Suprapubic skin (tissue), 4 donors: ENCODE data around the gene MVK. TPM values are rescaled to one million over a fixed set of nuclear protein-coding genes. Genes with fewer than 3 reads are reported as not detected.

Experiments used
- DNase-seq, 2 donors: peaks; one replicate each; pipeline ENCODE4 v3.0.0-alpha.2; 2019; ENCODE audit warnings: low spot score in 2 of 2
- H3K27ac ChIP-seq: fragments of 200-600 bp; sonication (generic); one replicate; pipeline ENCODE4 v1.5.1; 2019
- H3K27me3 ChIP-seq: fragments of 200-600 bp; sonication (generic); one replicate; pipeline ENCODE4 v1.5.1; 2019
- H3K36me3 ChIP-seq: fragments of 200-600 bp; sonication (generic); one replicate; pipeline ENCODE4 v1.5.1; 2019
- H3K4me1 ChIP-seq: fragments of 200-600 bp; sonication (generic); one replicate; pipeline ENCODE4 v1.5.1; 2019
- H3K4me3 ChIP-seq: fragments of 200-600 bp; sonication (generic); one replicate; pipeline ENCODE4 v1.5.1; 2019; ENCODE audit warnings: mild to moderate bottlenecking
- H3K9me3 ChIP-seq: fragments of 200-600 bp; sonication (generic); one replicate; pipeline ENCODE4 v1.5.1; 2019
- CTCF ChIP-seq, 2 donors: fragments of 200-600 bp in 1 of 2; fragments of 450-650 bp in 1 of 2; sonication (generic) in 1 of 2; IDR thresholded peaks; one replicate each; pipeline ENCODE4 v1.5.1; 2016 to 2019; ENCODE audit warnings: antibody characterized with exemption in 2 of 2, mild to moderate bottlenecking in 1 of 2, moderate library complexity in 1 of 2
- EP300 ChIP-seq: sonication (generic); formaldehyde crosslinking; IDR thresholded peaks from one replicate; pipeline ENCODE4 v1.6.1; 2017; ENCODE audit warnings: antibody characterized with exemption
- POLR2A ChIP-seq, 2 donors: fragments of 450-650 bp; IDR thresholded peaks; one replicate each; pipeline ENCODE4 v1.6.1; 2017; ENCODE audit warnings: antibody characterized with exemption in 2 of 2, mild to moderate bottlenecking in 2 of 2, moderate library complexity in 2 of 2
- POLR2AphosphoS5 ChIP-seq, 3 donors: sonication (generic); formaldehyde crosslinking; IDR thresholded peaks; one replicate each; pipeline ENCODE4 v1.6.1; 2017; ENCODE audit warnings: antibody characterized with exemption in 3 of 3
- WGBS: methylation state at CpG from one replicate; pipeline ENCODE4 v1.1.5; 2018; 5-methylcytosine and 5-hydroxymethylcytosine counted together
- total RNA-seq, 4 donors: library from RNA; depleted of rRNA; stranded (reverse); fragments of >200 nt; gene quantifications; one replicate each; pipeline ENCODE4 v1.1.0, GENCODE V29; 2016

The MVK gene
- total RNA-seq, 4 donors from 2014 or later: 30.1 to 62.1 (median 37.2) TPM

- Histone ChIP-seq H3K36me3 (peaks cover 55% of the 10 kb centered on the region), H3K9me3 (no peaks in the 10 kb centered on the region), H3K27me3 (no peaks in the 10 kb centered on the region), H3K4me3 (no peak overlapping the region), H3K4me1 (no peaks in the 10 kb centered on the region), H3K27ac (no peak overlapping the region)
- no peak for DNase-seq
- 76% methylated on average over 5 of the region's 5 CpGs for WGBS
- TF ChIP-seq CTCF (IDR thresholded peaks at IDR 0.05) (no peak), POLR2A (IDR thresholded peaks at IDR 0.05) (no peak), EP300 (no peak), POLR2AphosphoS5 (IDR thresholded peaks at IDR 0.05) (no peak)
These were observed 37.7 kb upstream of the MVK start for GRCh38 chr12:109535863-109536250.

DNA sequence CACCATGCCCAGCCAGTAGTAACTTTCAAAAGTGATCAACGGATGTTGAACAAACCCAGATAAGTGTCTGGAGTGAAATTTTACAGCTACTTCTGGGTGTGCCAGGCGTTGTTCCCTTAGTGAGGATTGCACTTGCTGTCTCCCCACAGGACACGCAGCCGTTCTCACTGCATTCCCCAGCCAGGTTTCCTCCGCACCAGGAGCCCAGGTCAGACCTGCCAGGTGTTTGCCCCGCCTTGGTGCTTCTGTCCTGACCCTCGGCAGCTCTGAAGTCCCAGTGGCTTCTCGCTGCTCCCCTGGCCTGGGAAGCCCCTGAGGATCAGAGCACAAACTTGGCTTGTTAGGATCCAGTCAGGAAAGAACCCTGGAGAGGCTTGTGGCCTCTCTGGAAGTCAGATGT lies 36.5 kb upstream of the MVK start:
- no peak for DNase-seq
- Histone ChIP-seq H3K4me3 (no peak overlapping the region), H3K36me3 (peaks cover 43% of the 10 kb centered on the region), H3K9me3 (no peaks in the 10 kb centered on the region), H3K27me3 (no peaks in the 10 kb centered on the region), H3K27ac (no peak overlapping the region), H3K4me1 (no peaks in the 10 kb centered on the region)
- TF ChIP-seq CTCF (IDR thresholded peaks at IDR 0.05) (no peak), EP300 (no peak), POLR2AphosphoS5 (IDR thresholded peaks at IDR 0.05) (no peak), POLR2A (IDR thresholded peaks at IDR 0.05) (no peak)
- 93% methylated on average over 5 of the region's 8 CpGs for WGBS

- TF ChIP-seq POLR2AphosphoS5 (IDR thresholded peaks at IDR 0.05): no peak
- TF ChIP-seq CTCF (IDR thresholded peaks at IDR 0.05): no peak
- TF ChIP-seq POLR2A (IDR thresholded peaks at IDR 0.05): no peak
- TF ChIP-seq EP300: no peak
- Histone ChIP-seq H3K36me3 (peaks cover 34% of the 10 kb centered on the region), H3K27ac (no peak overlapping the region), H3K27me3 (no peaks in the 10 kb centered on the region), H3K4me3 (no peak overlapping the region), H3K4me1 (no peaks in the 10 kb centered on the region), H3K9me3 (no peaks in the 10 kb centered on the region)
- no peak for DNase-seq
- WGBS: 80% methylated on average over 13 of the region's 16 CpGs
These were observed 35.3 kb upstream of the MVK start for GRCh38 chr12:109538191-109538863.

DNA sequence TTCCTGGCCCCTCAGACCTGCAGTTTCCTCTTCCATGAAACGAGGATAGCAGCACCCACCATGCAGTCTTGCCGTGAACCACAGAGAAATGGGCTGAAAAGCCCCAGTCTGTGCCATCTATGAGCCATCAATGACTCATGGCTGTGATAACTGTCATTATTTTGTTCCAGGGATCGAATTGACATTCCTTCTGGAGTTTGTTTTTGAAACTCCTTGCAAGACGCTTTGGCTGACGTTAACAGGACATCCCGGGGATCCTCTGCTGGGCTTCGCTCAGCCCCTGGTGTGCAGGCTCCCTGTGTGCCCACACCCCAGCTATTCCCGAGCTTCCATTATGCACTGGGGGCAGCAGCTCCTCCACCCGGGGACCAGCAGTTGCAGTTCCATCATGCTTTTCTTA lies 34.1 kb upstream of the MVK start:
- WGBS: 88% methylated on average over 6 of the region's 9 CpGs
- no peak overlapping the region for H3K4me3 ChIP-seq
- no peaks in the 10 kb centered on the region for H3K4me1 ChIP-seq
- no peak for DNase-seq
- H3K9me3 ChIP-seq: no peaks in the 10 kb centered on the region
- no peak overlapping the region for H3K27ac ChIP-seq
- TF ChIP-seq EP300: no peak
- no peak for TF ChIP-seq CTCF (IDR thresholded peaks at IDR 0.05)
- no peak for TF ChIP-seq POLR2AphosphoS5 (IDR thresholded peaks at IDR 0.05)
- TF ChIP-seq POLR2A (IDR thresholded peaks at IDR 0.05): no peak
- H3K36me3 ChIP-seq: peaks cover 22% of the 10 kb centered on the region
- H3K27me3 ChIP-seq: no peaks in the 10 kb centered on the region

GRCh38 chr12:109540526-109541412 lies 32.8 kb upstream of the MVK start:
- Histone ChIP-seq H3K27ac (no peak overlapping the region), H3K36me3 (peaks cover 9% of the 10 kb centered on the region), H3K27me3 (no peaks in the 10 kb centered on the region), H3K4me1 (peaks cover 10% of the 10 kb centered on the region), H3K4me3 (no peak overlapping the region), H3K9me3 (no peaks in the 10 kb centered on the region)
- WGBS: 82% methylated on average over 13 of the region's 16 CpGs
- no peak for DNase-seq
- TF ChIP-seq POLR2A (IDR thresholded peaks at IDR 0.05): no peak
- no peak for TF ChIP-seq CTCF (IDR thresholded peaks at IDR 0.05)
- no peak for TF ChIP-seq POLR2AphosphoS5 (IDR thresholded peaks at IDR 0.05)
- no peak for TF ChIP-seq EP300
